ENCODE results near the gene UCP3. TPM values are rescaled to one million over a fixed set of nuclear protein-coding genes. Genes with fewer than 3 reads are reported as not detected.
A peak's percentile ranks its signal among the peaks of the same experiment; 100 is the strongest.

UCP3 gene
- total and polyA plus RNA-seq, 3 experiments from 2014 or later, result 0.36 to 2.9 (median 2.8) TPM

- no peaks in the 10 kb centered on the region for H3K9me3 Mint-ChIP-seq
- POLR2A ChIA-PET, result no interaction called here
- Histone ChIP-seq H3K27ac (ENCODE audit: low read depth, low read length) (no peak overlapping the region), H3K27me3 (ENCODE audit: insufficient read depth, low read length, poor library complexity, severe bottlenecking) (no peaks in the 10 kb centered on the region), H3K4me3 (ENCODE audit: low read length) (no peak overlapping the region), H3K36me3 (ENCODE audit: insufficient read depth, low read length) (peaks cover 29% of the 10 kb centered on the region), H3K9me3 (ENCODE audit: low read length) (no peaks in the 10 kb centered on the region), H3K4me1 (ENCODE audit: insufficient read depth, low read length) (no peaks in the 10 kb centered on the region)
- peaks cover 0 to 3% (median 2%) of the 10 kb centered on the region in 3 donors for H3K4me1 Mint-ChIP-seq
- H3K27ac Mint-ChIP-seq, result peak overlapping the region in 2 of 8 donors; percentile 5 to 75
- H3K36me3 Mint-ChIP-seq, result peaks cover 9 to 92% (median 26%) of the 10 kb centered on the region in 3 donors
- H3K27me3 Mint-ChIP-seq, result no peaks in the 10 kb centered on the region
- no peak for DNase-seq
- CTCF ChIA-PET, result no interaction called here
- no peak overlapping the region for H3K4me3 Mint-ChIP-seq
These were observed 28.4 kb upstream of the UCP3 start for GRCh38 chr11:74037309-74037708.

- no peaks in the 10 kb centered on the region for H3K9me3 ChIP-seq (ENCODE audit: low read length)
- CTCF ChIA-PET, result interaction anchor here (1.0 to 4.2 kb wide), 2 partner anchors 56 to 71 kb away, joined by 3 to 17 read pairs; no protein-coding TSS in a partner anchor
- DNase-seq, result no peak
- Mint-ChIP-seq H3K27ac (peak overlapping the region in 5 of 8 donors; percentile 3 to 83 (median 17)), H3K4me1 (peaks cover 14 to 21% (median 19%) of the 10 kb centered on the region in 3 donors), H3K36me3 (peaks cover 0 to 77% (median 18%) of the 10 kb centered on the region in 3 donors), H3K9me3 (no peaks in the 10 kb centered on the region), H3K4me3 (no peak overlapping the region), H3K27me3 (no peaks in the 10 kb centered on the region)
- POLR2A ChIA-PET, result interaction anchor here (1.4 kb wide), 1 partner anchor 53 kb away, joined by 3 read pairs; the partner anchor contains the start of gene UCP2
- no peaks in the 10 kb centered on the region for H3K27me3 ChIP-seq (ENCODE audit: insufficient read depth, low read length, poor library complexity, severe bottlenecking)
- H3K4me1 ChIP-seq (ENCODE audit: insufficient read depth, low read length), result peaks cover 12% of the 10 kb centered on the region
- H3K4me3 ChIP-seq (ENCODE audit: low read length), result no peak overlapping the region
- H3K27ac ChIP-seq (ENCODE audit: low read depth, low read length), result no peak overlapping the region
- peaks cover 16% of the 10 kb centered on the region for H3K36me3 ChIP-seq (ENCODE audit: insufficient read depth, low read length)
These were observed 26.4 kb upstream of the UCP3 start for GRCh38 chr11:74035264-74035663.

GRCh38 chr11:74033046-74033445 is 24.2 kb upstream of the UCP3 start:
- Mint-ChIP-seq H3K4me3 (no peak overlapping the region), H3K9me3 (no peaks in the 10 kb centered on the region), H3K36me3 (peaks cover 0 to 69% (median 20%) of the 10 kb centered on the region in 3 donors), H3K4me1 (peaks cover 23 to 33% (median 31%) of the 10 kb centered on the region in 3 donors), H3K27me3 (no peaks in the 10 kb centered on the region), H3K27ac (peak overlapping the region in 6 of 8 donors; percentile 24 to 76 (median 48))
- Histone ChIP-seq H3K9me3 (ENCODE audit: low read length) (no peaks in the 10 kb centered on the region), H3K4me3 (ENCODE audit: low read length) (no peak overlapping the region), H3K4me1 (ENCODE audit: insufficient read depth, low read length) (peaks cover 15% of the 10 kb centered on the region), H3K27ac (ENCODE audit: low read depth, low read length) (no peak overlapping the region), H3K27me3 (ENCODE audit: insufficient read depth, low read length, poor library complexity, severe bottlenecking) (no peaks in the 10 kb centered on the region), H3K36me3 (ENCODE audit: insufficient read depth, low read length) (peaks cover 16% of the 10 kb centered on the region)
- POLR2A ChIA-PET, result interaction anchor here (1.2 to 1.4 kb wide), 2 partner anchors 38 to 53 kb away, joined by 4 read pairs; no protein-coding TSS in a partner anchor
- peak in 1 of 5 donors; percentile 54 for DNase-seq
- CTCF ChIA-PET, result interaction anchor here (0.7 to 4.2 kb wide), 8 partner anchors 12 to 69 kb away, joined by 3 to 17 read pairs (median 3); no protein-coding TSS in a partner anchor

- ChIA-PET CTCF (interaction anchor here (0.6 to 1.1 kb wide), 4 partner anchors 17 to 66 kb away, joined by 3 to 4 read pairs (median 3); no protein-coding TSS in a partner anchor), POLR2A (no interaction called here)
- Mint-ChIP-seq H3K36me3 (peaks cover 11 to 58% (median 19%) of the 10 kb centered on the region in 3 donors), H3K9me3 (no peaks in the 10 kb centered on the region), H3K4me1 (peaks cover 23 to 38% (median 36%) of the 10 kb centered on the region in 3 donors), H3K27me3 (no peaks in the 10 kb centered on the region), H3K27ac (peak overlapping the region; percentile 73 to 99 (median 84)), H3K4me3 (peak overlapping the region; percentile 27 to 79 (median 69))
- Histone ChIP-seq H3K27ac (ENCODE audit: low read depth, low read length) (no peak overlapping the region), H3K27me3 (ENCODE audit: insufficient read depth, low read length, poor library complexity, severe bottlenecking) (no peaks in the 10 kb centered on the region), H3K36me3 (ENCODE audit: insufficient read depth, low read length) (peaks cover 7% of the 10 kb centered on the region), H3K9me3 (ENCODE audit: low read length) (no peaks in the 10 kb centered on the region), H3K4me1 (ENCODE audit: insufficient read depth, low read length) (peaks cover 15% of the 10 kb centered on the region), H3K4me3 (ENCODE audit: low read length) (peak overlapping the region; percentile 15)
- DNase-seq, result no peak
These were observed 22.1 kb upstream of the UCP3 start for GRCh38 chr11:74030723-74031676.

GRCh38 chr11:74025467-74026166 is 16.7 kb upstream of the UCP3 start:
- H3K27me3 Mint-ChIP-seq, result no peaks in the 10 kb centered on the region
- peaks cover 14% of the 10 kb centered on the region for H3K4me1 ChIP-seq (ENCODE audit: insufficient read depth, low read length)
- peaks cover 20 to 38% (median 26%) of the 10 kb centered on the region in 3 donors for H3K4me1 Mint-ChIP-seq
- H3K36me3 Mint-ChIP-seq, result peaks cover 22 to 42% (median 22%) of the 10 kb centered on the region in 3 donors
- H3K9me3 ChIP-seq (ENCODE audit: low read length), result no peaks in the 10 kb centered on the region
- ChIA-PET CTCF (interaction anchor here (0.6 to 1.4 kb wide), 3 partner anchors 12 to 61 kb away, joined by 3 read pairs; no protein-coding TSS in a partner anchor), POLR2A (no interaction called here)
- H3K4me3 ChIP-seq (ENCODE audit: low read length), result no peak overlapping the region
- no peaks in the 10 kb centered on the region for H3K9me3 Mint-ChIP-seq
- H3K36me3 ChIP-seq (ENCODE audit: insufficient read depth, low read length), result no peaks in the 10 kb centered on the region
- DNase-seq, result no peak
- H3K4me3 Mint-ChIP-seq, result peak overlapping the region in 2 of 7 donors; percentile 11 to 29
- peak overlapping the region in 5 of 8 donors; percentile 11 to 75 (median 40) for H3K27ac Mint-ChIP-seq
- H3K27me3 ChIP-seq (ENCODE audit: insufficient read depth, low read length, poor library complexity, severe bottlenecking), result no peaks in the 10 kb centered on the region
- H3K27ac ChIP-seq (ENCODE audit: low read depth, low read length), result no peak overlapping the region

- Histone ChIP-seq H3K4me1 (ENCODE audit: insufficient read depth, low read length) (peaks cover 20% of the 10 kb centered on the region), H3K4me3 (ENCODE audit: low read length) (no peak overlapping the region), H3K36me3 (ENCODE audit: insufficient read depth, low read length) (no peaks in the 10 kb centered on the region), H3K27me3 (ENCODE audit: insufficient read depth, low read length, poor library complexity, severe bottlenecking) (no peaks in the 10 kb centered on the region), H3K27ac (ENCODE audit: low read depth, low read length) (no peak overlapping the region), H3K9me3 (ENCODE audit: low read length) (no peaks in the 10 kb centered on the region)
- no peaks in the 10 kb centered on the region for H3K27me3 Mint-ChIP-seq
- no peaks in the 10 kb centered on the region for H3K9me3 Mint-ChIP-seq
- no peak overlapping the region for H3K4me3 Mint-ChIP-seq
- CTCF ChIA-PET, result no interaction called here
- DNase-seq, result no peak
- peaks cover 13 to 28% (median 17%) of the 10 kb centered on the region in 3 donors for H3K4me1 Mint-ChIP-seq
- H3K27ac Mint-ChIP-seq, result peak overlapping the region in 2 of 8 donors; percentile 25 to 49
- POLR2A ChIA-PET, result no interaction called here
- peaks cover 22 to 42% (median 22%) of the 10 kb centered on the region in 3 donors for H3K36me3 Mint-ChIP-seq
These were observed 15.6 kb upstream of the UCP3 start for GRCh38 chr11:74024261-74025029.

- no peaks in the 10 kb centered on the region for H3K9me3 ChIP-seq (ENCODE audit: low read length)
- POLR2A ChIA-PET, result no interaction called here
- no peaks in the 10 kb centered on the region for H3K9me3 Mint-ChIP-seq
- H3K27me3 ChIP-seq (ENCODE audit: insufficient read depth, low read length, poor library complexity, severe bottlenecking), result no peaks in the 10 kb centered on the region
- peaks cover 15 to 34% (median 22%) of the 10 kb centered on the region in 3 donors for H3K36me3 Mint-ChIP-seq
- CTCF ChIA-PET, result no interaction called here
- H3K27ac Mint-ChIP-seq, result peak overlapping the region in 1 of 8 donors; percentile 64
- H3K4me3 Mint-ChIP-seq, result no peak overlapping the region
- peaks cover 12 to 29% (median 12%) of the 10 kb centered on the region in 3 donors for H3K4me1 Mint-ChIP-seq
- H3K27ac ChIP-seq (ENCODE audit: low read depth, low read length), result no peak overlapping the region
- no peak for DNase-seq
- H3K4me3 ChIP-seq (ENCODE audit: low read length), result no peak overlapping the region
- H3K36me3 ChIP-seq (ENCODE audit: insufficient read depth, low read length), result no peaks in the 10 kb centered on the region
- H3K4me1 ChIP-seq (ENCODE audit: insufficient read depth, low read length), result peaks cover 31% of the 10 kb centered on the region
- no peaks in the 10 kb centered on the region for H3K27me3 Mint-ChIP-seq
These were observed 14.4 kb upstream of the UCP3 start for GRCh38 chr11:74023276-74023675.
